RWPE1 (cell line): Measurements from ENCODE around the gene ANKLE1.

Experiments used
- CTCF ChIA-PET: fragments of 350-600 bp; sonication (Branson Sonifier 250); formaldehyde crosslinking; extraction: SDS; loops from one replicate; lab custom pipeline; 2021; lab: Yijun Ruan, JAX
- POLR2A ChIA-PET: fragments of 400-600 bp; formaldehyde crosslinking; extraction: SDS; loops from one replicate; lab custom pipeline; 2020; ENCODE audit warnings: antibody characterized with exemption; ENCODE audit not compliant: low non-redundant PET; lab: Yijun Ruan, JAX
- DNase-seq: peaks from one replicate; pipeline ENCODE4 v3.0.0; 2012; ENCODE audit warnings: low spot score
- H3K27ac ChIP-seq: fragments of 450-650 bp; 2 replicates; pipeline ENCODE4 v1.5.1; 2017
- CTCF ChIP-seq: fragments of 450-650 bp; conservative IDR thresholded peaks from 2 replicates; pipeline ENCODE4 v1.5.1; 2017; ENCODE audit warnings: low read depth, mild to moderate bottlenecking

Gene ANKLE1

DNA sequence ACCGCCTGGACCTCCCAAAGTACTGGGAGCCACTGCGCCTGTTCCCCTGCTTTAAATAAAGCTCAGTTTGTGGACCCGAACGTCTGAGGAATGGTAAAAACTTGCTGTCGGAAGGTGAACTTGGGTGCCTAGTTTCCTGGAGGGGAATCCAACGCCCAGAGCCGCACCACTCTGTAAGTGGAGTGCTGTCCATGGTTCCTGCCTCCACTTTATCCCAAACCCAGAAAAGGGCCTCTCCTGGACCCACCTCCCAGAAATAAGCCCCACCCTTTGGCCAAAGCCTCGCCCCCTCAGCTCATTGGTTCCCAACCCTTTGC, 50.6 kb downstream of the ANKLE1 start:
- H3K27ac ChIP-seq = peak overlapping the region; percentile 98
- ChIA-PET CTCF (interaction anchor here (1.2 kb wide), 1 partner anchor 27 kb away, joined by 3 read pairs; the partner anchor contains the start of gene MRPL34), POLR2A (interaction anchor here (0.6 kb wide), 1 partner anchor 13 kb away, joined by 3 read pairs; no protein-coding TSS in a partner anchor)
- no peak for TF ChIP-seq CTCF
- DNase-seq = no peak

- peak; percentile 43 for DNase-seq
- CTCF ChIA-PET = interaction anchor here (0.8 to 2.2 kb wide), 5 partner anchors 28 to 53 kb away, joined by 3 to 8 read pairs (median 4); partner anchors contain the start of genes ABHD8 and MRPL34
These were observed 51.2 kb downstream of the ANKLE1 start for GRCh38 chr19:17332677-17333581.

GRCh38 chr19:17333611-17334413, 52.1 kb downstream of the ANKLE1 start:
- peak; percentile 73 for DNase-seq
- TF ChIP-seq CTCF = no peak
- CTCF ChIA-PET = interaction anchor here (0.6 to 2.2 kb wide), 5 partner anchors 31 to 147 kb away, joined by 3 to 8 read pairs (median 4); partner anchors contain the start of gene ABHD8
- H3K27ac ChIP-seq = peak overlapping the region; percentile 98
- POLR2A ChIA-PET = no interaction called here

More at GRCh38 chr19:17332677-17333581, 51.2 kb downstream of the ANKLE1 start:
- POLR2A ChIA-PET = interaction anchor here (0.6 kb wide), 1 partner anchor 12 kb away, joined by 3 read pairs; no protein-coding TSS in a partner anchor
- TF ChIP-seq CTCF = no peak
- H3K27ac ChIP-seq = peak overlapping the region; percentile 98

DNA sequence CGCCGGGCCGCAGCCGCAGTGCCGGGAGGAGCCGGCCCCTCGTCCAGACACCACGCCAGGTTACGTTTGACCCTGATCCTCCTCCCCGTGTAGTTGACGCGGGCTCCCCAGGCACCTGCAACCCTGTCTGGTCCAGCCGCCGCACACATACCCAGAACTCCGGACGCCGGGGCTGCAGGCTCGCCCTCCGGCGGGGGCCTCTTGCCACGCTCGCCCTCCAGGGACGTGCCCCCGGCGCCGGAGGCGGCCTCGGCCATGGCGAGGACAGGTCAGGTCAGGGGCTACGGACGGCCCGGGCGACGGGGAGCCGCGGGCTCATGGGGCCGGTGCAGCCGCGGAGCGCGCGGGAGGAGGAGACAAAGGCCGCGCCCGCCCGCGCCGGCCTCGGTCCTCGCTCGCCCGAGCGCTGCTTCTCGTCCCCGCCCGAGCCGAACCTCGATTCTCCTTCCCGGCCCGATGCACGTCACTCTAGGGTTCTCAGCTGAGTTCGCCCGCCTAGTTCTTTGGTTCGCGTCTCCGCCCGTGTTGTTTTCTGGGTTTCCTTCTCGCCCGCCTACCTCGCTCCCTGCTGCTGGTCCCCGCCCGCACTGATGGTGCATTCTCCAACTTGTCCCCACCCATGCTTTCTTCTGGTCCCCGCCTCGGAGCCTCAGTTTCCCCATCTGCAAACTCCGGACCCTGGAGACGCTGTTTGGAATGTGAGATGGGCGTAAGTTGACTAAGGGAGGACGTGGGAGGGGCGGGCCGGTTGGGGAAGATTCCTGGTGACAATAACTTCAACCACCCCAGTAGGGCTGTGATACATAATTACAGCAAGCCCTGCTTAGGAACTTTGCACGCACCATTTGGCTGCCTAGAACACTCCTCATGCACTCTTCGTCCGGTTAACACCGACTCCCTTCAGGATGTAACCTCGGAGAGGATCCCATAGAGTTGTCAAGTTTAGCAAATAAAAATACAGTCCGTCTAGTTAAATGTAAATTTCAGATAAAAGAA, 53.0 kb downstream of the ANKLE1 start, which contains the start of gene ANO8:
TSS of gene ANO8 (minus strand) at position 442 of the 996 bp plus-strand sequence. CDS start at position 257, 185 bp downstream.
- CTCF ChIA-PET = interaction anchor here (0.6 to 2.2 kb wide), 4 partner anchors 29 to 148 kb away, joined by 3 to 9 read pairs (median 6); no protein-coding TSS in a partner anchor
- no peak for TF ChIP-seq CTCF
- peak within 1 kb of the TSS; percentile 98 for H3K27ac ChIP-seq
- POLR2A ChIA-PET = no interaction called here
- peak; percentile 91 for DNase-seq

DNA sequence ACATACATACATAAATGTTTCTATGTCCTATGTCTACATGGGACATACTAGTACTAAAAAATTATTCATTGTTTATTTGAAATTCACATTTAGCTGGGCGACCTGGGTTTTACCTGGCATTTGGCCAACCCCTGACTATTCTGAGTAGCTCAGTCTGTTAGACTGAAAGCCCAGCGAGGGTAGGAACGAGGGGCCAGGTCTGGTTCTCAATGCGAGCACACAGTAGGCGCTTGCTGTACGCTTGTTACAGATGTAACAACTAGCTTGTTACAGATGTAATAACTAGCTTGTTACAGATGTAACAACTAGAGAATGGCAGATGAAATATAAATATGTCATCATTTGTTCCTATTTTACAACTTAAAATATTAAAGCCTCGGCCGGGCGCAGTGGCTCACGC, 53.9 kb downstream of the ANKLE1 start:
- ChIA-PET POLR2A (interaction anchor here (0.6 kb wide), 1 partner anchor 600 kb away, joined by 4 read pairs; no protein-coding TSS in a partner anchor), CTCF (interaction anchor here (0.6 kb wide), 1 partner anchor 52 kb away, joined by 4 read pairs; no protein-coding TSS in a partner anchor)
- TF ChIP-seq CTCF = no peak
- no peak for DNase-seq
- peak overlapping the region; percentile 98 for H3K27ac ChIP-seq
